Tongue (tissue), 2 donors: ENCODE data around the gene CCSER1. TPM values are rescaled to one million over a fixed set of nuclear protein-coding genes. Genes with fewer than 3 reads are reported as not detected.
"Not testable (repeated sequence)": the region's sequence is repeated elsewhere in the genome, so short reads cannot be mapped to it uniquely, and the experiment has no call there.

Source experiments
- DNase-seq: peaks from one replicate; pipeline ENCODE4 v3.0.0-alpha.2; 2015
- total RNA-seq: library from RNA; depleted of rRNA; stranded (reverse); fragments of >200 nt; gene quantifications from one replicate; pipeline ENCODE4 v1.2.3, GENCODE V29; 2014

The CCSER1 gene
- total RNA-seq, 1 donor from 2014 or later, result 19.9 TPM

DNA sequence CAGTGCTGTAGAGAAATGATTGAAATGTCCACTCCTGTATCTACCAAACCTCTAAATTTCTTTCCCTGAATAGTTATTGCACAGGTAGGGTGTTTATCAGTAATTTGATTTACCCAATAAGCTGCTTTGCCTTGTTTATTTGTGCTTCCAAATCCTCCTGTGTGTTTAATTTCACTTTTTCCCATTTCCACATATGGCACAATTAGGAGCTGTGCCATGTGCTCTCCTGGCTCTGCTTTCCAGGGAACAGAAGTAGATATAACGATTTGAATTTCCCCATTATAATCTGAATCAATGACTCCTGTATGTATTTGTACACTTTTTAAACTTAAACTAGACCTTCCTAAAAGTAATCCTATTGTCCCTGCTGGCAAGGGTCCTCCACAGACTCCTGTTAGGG lies 1057.9 kb downstream of the CCSER1 start:
- DNase-seq, result not testable (repeated sequence)

DNA sequence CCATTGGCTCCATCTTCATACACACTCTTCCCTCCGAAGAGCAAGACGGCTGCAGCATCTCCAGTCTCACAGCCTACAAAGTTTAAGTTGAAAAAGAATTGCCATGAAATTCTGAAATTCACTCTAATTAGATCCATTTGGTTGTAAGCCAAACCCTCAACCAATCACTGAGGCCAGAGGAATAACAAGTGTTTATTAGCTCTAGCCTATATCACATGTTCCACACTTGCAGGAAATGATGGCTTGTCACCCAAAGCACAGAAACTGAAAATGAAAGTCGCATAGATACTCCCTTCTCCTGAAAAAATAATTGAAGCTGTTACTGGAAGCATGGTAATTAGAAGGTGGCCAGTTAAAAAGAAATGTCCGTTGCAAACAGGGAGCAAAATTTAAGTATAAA lies 1071.8 kb downstream of the CCSER1 start:
- DNase-seq, result no peak

GRCh38 chr4:91207535-91207934 lies 1080.3 kb downstream of the CCSER1 start:
- DNase-seq, result no peak

- no peak for DNase-seq
Measured at GRCh38 chr4:91212211-91212610, 1085.0 kb downstream of the CCSER1 start.

GRCh38 chr4:91217831-91218403 lies 1090.7 kb downstream of the CCSER1 start:
- DNase-seq, result not testable (repeated sequence)

- DNase-seq, result no peak
Measured at GRCh38 chr4:91220315-91220714, 1093.1 kb downstream of the CCSER1 start.

DNA sequence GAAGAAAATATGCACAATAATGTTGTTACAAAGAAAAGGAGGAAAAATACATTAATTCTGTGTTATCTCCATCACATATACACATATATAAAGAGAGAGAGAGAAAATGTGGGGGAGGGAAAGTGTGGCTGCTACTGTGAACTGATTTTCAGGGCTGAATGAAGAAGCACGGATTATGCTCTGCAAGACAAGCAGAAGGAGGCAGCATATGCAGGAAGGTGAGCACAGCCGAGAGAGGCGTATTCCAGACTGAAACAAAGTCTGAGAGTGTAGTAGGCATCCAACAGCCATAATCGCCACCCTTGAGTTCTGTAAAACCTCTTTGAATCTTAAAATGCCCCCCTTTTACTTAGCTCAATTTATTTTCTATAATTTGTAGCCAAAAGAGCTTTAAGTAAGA lies 1094.8 kb downstream of the CCSER1 start:
- no peak for DNase-seq

DNA sequence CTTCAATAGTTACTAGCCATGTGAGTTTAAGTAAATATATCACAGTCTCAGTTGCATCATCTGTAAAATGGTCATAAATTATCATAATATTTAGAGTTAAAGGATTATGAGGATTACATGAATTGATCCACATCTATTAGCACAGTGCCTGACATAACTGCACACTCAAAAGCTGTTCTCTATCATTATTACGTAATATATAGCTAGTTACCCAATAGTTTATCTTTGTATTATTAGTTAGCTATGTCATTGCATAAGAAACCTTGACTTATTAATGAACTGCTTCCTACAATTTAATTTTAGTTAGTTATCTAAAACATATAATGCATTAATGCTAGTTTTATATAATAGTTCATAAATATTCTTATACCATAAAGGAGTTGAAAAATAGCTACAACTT lies 1099.7 kb downstream of the CCSER1 start:
- DNase-seq, result no peak

DNA sequence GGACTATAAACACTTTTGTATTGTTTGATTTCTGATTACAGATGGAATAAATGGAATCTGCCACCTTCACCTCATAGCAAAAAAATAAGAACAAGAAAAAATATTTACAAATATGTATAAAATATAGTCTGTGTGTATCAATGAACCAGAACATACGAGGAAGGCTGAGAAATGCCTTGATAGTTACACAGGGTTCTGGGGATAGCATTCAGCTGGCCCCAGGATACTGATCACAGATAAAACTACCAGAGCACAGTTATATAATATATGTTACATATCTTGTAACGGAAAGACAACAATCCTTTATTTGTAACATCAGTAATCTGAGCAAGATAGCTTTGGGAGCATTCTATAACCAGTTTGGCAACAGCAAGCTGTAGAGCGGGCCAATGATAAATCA lies 1101.5 kb downstream of the CCSER1 start:
- DNase-seq, result no peak

DNA sequence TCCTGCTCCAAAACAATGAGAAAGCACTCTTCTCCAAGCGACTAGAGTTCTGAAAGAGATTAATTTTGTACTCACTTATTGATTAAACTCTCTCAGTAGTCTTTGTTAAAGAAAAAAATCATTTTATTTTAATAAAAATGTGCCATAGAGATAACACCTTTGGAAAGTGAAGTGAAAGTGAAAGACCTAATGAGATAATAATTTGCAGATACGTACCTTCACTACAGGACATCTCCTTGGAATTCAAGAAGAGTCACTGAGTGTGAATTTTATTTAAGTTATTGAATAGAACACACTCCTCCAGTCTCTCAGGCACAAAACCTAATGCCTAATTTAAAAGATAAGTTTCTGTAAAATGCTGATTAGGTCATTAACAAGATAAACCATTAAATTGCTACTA lies 1106.0 kb downstream of the CCSER1 start:
- no peak for DNase-seq

DNA sequence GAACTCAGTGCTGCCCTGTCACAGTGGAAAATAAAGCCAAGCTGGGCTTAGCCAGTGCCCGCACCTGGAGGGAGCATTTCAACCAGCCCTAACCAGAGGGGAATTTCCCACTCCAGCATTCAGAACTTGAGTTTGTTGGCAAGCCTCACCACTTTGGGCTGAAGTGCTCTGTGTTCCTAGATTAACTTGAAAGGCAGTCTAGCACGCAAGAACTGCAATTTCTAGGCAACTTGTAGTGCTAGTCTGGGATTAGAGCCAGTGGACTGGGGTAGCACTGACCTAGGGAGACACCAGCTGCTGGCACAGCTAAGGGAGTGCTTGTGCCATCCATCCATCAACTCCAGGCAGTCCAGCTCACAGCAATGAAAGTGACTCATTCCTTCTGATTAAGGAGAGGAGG lies 1115.9 kb downstream of the CCSER1 start:
- no peak for DNase-seq

DNA sequence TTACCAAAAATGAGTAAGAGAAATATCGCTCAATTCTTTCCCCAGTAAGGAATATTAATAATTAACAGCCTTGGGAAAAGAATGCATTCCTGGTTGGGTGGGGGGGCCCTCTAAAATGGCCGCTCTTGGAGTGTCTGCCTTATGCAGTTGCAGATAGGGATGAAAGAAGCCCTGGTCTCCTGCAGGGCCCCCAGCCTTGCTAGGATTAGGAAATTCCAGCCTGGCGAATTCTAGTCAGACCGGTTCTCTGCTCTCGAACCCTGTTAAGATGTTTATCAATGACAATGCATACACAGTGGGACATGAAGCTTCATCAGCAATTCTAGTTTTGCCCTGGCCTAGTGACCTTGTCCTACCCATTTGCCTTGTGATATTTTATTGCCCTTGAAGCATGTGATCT lies 1128.8 kb downstream of the CCSER1 start:
- DNase-seq, result no peak

GRCh38 chr4:91256751-91257150 lies 1129.6 kb downstream of the CCSER1 start:
- DNase-seq, result no peak

DNA sequence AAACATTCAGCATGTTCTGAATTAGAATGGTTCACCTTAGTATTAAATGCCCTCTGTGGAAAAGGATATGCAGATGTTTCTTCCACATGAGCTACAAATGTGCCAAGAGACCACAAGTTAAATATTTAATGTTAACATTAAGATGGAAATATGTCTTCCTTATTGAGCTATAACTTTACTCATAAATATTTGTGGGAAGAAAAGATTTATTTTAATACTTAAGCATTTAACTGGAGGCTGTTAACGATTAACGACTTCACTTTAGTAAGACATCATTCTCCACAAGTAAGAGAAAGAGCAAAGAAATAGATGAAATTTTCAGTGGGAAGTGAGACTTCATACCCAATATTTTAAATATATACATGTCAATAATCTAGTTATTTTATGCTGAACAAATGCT lies 1130.5 kb downstream of the CCSER1 start:
- DNase-seq, result no peak

- DNase-seq, result no peak
Measured at GRCh38 chr4:91258326-91258725, 1131.1 kb downstream of the CCSER1 start.

DNA sequence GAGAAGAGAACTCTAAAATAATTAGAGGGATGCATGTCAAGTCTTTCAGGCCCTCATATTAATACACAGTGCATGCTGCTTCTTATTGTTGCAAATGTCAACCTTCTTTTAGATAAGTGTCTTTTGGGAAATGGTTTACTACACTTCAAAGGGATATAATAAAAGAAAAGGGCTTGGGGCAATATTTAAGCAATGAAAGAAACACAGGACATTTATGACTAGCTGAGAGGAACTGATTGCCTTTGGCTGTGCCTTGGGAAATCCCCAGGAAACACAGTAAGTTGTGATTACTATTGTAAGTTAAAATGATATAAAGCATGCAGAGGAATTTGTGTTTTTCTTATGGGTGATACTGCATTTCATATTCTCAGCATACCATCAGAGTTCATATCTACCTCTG lies 1140.3 kb downstream of the CCSER1 start:
- DNase-seq, result no peak

GRCh38 chr4:91268481-91268880 lies 1141.3 kb downstream of the CCSER1 start:
- not testable (repeated sequence) for DNase-seq

GRCh38 chr4:91268913-91269312 lies 1141.7 kb downstream of the CCSER1 start:
- no peak for DNase-seq

DNA sequence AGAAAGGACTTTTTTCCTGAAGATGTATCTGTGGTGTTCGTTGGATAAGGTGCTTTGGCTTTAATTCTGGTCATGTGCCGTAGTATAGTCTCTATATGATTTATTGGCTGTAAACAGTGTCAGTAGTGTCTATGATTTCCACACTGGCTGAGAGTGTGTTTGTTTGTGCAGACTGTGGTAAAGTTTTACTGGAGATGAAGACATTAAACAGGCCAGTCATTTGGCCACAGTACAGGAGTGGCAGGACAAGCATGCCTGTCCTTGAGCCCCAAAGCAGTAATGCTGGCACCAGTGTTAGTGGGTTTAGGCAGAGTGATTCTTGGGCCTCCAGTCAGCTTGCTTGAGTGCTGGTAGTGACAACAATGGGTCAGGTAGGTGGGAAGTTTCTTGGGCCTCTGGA lies 1152.7 kb downstream of the CCSER1 start:
- no peak for DNase-seq

GRCh38 chr4:91280551-91281290 lies 1153.5 kb downstream of the CCSER1 start:
- no peak for DNase-seq

- no peak for DNase-seq
Measured at GRCh38 chr4:91282217-91282616, 1155.0 kb downstream of the CCSER1 start.

- no peak for DNase-seq
Measured at GRCh38 chr4:91283726-91284230, 1156.6 kb downstream of the CCSER1 start.

DNA sequence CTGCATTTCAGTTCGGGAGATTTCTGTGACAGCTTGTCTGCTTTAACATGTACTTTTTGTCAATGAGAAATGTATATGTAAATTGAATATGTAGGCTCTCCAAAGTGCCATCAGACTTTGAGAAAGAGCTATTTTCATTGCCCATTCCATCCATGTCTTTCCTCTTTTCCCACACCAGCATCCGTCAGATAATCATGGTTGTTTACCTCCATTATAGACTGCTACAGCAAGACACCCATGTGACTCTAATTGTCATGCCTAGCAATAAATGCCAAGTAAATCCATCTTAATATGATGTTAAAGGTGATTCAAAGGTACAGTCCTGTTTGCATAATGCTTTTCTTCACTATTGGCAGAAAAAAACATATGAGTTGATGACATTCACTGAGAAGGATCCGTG lies 1157.3 kb downstream of the CCSER1 start:
- no peak for DNase-seq

DNA sequence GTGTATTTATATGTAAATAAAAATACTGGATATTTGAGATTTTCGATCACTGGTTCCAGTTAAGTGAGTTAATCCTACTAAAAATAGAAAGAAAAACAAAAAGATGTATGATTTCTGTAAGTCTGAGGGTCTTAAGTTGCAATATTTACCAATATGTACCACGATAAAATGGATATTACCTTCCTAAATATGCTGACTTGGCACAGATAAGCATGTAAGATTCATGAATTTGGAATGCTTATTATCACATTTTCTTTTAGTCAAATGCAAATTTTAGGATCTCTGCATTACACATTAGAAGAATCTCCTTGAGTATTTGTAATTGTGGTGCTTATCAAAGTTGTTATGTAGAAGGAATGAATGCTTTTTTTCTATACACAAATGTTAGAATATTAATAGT lies 1158.3 kb downstream of the CCSER1 start:
- no peak for DNase-seq
